ENCODE results near the gene FCAMR.

The FCAMR gene

DNA sequence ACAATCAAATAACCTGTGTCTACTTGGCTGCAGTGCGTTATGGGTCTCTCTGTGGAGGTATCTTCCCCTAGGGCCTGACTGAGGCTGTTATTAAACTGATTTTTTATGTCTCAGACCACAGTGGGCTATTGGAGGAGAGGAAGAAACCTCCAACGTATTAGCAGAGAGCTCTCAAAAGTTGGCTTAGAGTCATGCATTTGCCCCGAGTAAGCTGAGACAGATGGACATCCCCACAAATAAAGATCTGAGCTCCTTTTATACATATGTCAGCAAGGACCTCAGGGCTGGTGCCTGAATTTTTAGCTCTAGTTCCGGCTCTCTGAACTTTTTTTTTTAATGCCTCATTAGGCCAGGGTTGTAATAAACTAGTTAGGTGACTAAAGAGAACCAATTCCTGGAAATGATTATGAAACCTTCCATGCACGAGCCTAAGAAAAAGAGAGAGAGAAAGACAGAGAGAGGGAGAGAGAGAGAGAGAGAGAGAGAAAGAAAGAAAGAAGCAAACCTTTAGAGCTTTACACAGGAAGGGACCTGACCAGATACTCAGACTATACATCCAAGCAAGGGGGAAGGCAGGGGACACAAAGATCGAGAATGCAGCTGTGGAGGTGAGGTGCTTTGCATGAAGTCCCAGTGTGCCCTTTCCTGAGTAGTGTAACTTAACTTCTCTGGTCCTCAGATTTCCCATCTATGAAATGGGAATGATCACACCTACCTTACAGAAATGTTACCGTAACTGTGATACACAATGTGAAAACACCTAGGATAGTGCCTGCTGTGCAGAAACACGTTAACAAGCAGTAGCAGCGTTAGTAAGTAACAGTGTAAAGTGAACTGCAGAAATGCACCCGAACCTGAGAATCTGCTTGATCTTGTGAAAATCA is 15.6 kb downstream of the FCAMR start:
- Histone ChIP-seq H3K56ac (ENCODE audit: low read length) (no peak overlapping the region), H3K4ac (ENCODE audit: low read depth, low read length) (no peak overlapping the region), H3K27ac (ENCODE audit: low read depth, low read length) (no peak overlapping the region), H3K27me3 (ENCODE audit: insufficient read depth, low read length, poor library complexity) (no peaks in the 10 kb centered on the region), H2BK120ac (ENCODE audit: low read depth, low read length) (no peak overlapping the region), H2BK5ac (ENCODE audit: low read length) (no peak overlapping the region), H3K4me3 (ENCODE audit: low read length) (no peak overlapping the region), H2AK5ac (ENCODE audit: low read length) (no peak overlapping the region), H3K23ac (ENCODE audit: low read length) (no peak overlapping the region), H3K18ac (ENCODE audit: low read length) (no peak overlapping the region), H3K79me1 (ENCODE audit: low read length) (no peaks in the 10 kb centered on the region), H3K4me2 (ENCODE audit: low read length) (no peak overlapping the region), H3K79me2 (ENCODE audit: control insufficient read depth, insufficient read depth, low read length) (no peaks in the 10 kb centered on the region), H4K8ac (ENCODE audit: low read depth, low read length) (no peak overlapping the region), H3K4me1 (ENCODE audit: control insufficient read depth, low read depth, low read length) (no peaks in the 10 kb centered on the region), H2BK15ac (replicated peaks; ENCODE audit: low read depth) (no peak overlapping the region), H3K36me3 (ENCODE audit: control insufficient read depth, insufficient read depth, low read length) (no peaks in the 10 kb centered on the region), H3K9ac (ENCODE audit: low read length) (no peak overlapping the region), H4K5ac (ENCODE audit: low read length) (no peak overlapping the region)
- WGBS (ENCODE audit: extremely low coverage, insufficient coverage, low lambda C conversion rate), result no CpG with 5 or more reads among the region's 10 CpGs
- no peak for DNase-seq

DNA sequence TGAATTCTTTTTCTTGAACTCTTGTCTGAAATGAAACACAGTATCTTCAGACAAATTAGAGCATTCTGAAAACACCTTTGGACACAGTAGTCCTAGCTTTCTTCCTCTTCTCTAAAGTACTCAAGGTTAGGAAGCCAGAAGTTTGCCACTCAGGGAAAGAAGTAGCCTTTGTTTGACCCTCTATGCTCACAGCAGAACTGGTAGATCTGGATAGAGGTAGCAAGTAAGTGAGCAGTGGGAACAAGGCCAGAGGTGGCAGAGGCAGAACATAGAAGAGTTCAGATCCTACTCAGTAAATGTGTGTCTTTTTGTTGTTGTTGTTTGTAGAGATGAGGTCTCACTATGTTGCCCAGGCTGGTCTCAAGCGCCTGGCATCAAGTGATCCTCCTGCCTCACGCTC is 16.6 kb downstream of the FCAMR start:
- Histone ChIP-seq H3K36me3 (ENCODE audit: control insufficient read depth, insufficient read depth, low read length) (no peaks in the 10 kb centered on the region), H3K27ac (ENCODE audit: low read depth, low read length) (no peak overlapping the region), H3K56ac (ENCODE audit: low read length) (no peak overlapping the region), H4K8ac (ENCODE audit: low read depth, low read length) (no peak overlapping the region), H2BK120ac (ENCODE audit: low read depth, low read length) (no peak overlapping the region), H3K4me1 (ENCODE audit: control insufficient read depth, low read depth, low read length) (no peaks in the 10 kb centered on the region), H2AK5ac (ENCODE audit: low read length) (no peak overlapping the region), H3K4me3 (ENCODE audit: low read length) (no peak overlapping the region), H3K18ac (ENCODE audit: low read length) (no peak overlapping the region), H4K5ac (ENCODE audit: low read length) (no peak overlapping the region), H3K23ac (ENCODE audit: low read length) (no peak overlapping the region), H3K79me2 (ENCODE audit: control insufficient read depth, insufficient read depth, low read length) (no peaks in the 10 kb centered on the region), H3K9ac (ENCODE audit: low read length) (no peak overlapping the region), H3K27me3 (ENCODE audit: insufficient read depth, low read length, poor library complexity) (no peaks in the 10 kb centered on the region), H2BK5ac (ENCODE audit: low read length) (no peak overlapping the region), H3K4ac (ENCODE audit: low read depth, low read length) (no peak overlapping the region), H2BK15ac (replicated peaks; ENCODE audit: low read depth) (no peak overlapping the region), H3K79me1 (ENCODE audit: low read length) (no peaks in the 10 kb centered on the region), H3K4me2 (ENCODE audit: low read length) (no peak overlapping the region)
- WGBS (ENCODE audit: extremely low coverage, insufficient coverage, low lambda C conversion rate), result no CpG with 5 or more reads among the region's 2 CpGs
- DNase-seq, result no peak

DNA sequence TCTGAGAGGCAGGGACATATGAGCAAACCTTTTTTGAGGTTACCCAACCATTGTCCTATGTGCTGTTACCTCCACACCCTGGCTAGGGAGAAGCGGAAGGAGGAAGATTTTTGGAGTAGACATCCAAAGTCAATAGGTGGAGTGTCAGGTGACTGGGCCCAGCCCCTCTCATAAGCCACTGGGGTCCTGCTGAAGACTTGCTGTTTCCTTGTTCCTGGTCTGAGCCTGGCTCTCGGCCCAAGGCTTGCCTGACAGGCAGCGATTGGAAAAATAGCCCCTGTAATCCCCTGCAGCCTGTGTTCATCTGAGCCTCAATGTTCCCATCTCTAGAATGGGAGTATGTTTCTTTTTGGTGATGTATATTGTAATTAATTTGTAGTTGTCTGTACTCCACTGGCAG is 17.1 kb downstream of the FCAMR start:
- Histone ChIP-seq H3K4ac (ENCODE audit: low read depth, low read length) (no peak overlapping the region), H2BK5ac (ENCODE audit: low read length) (no peak overlapping the region), H3K56ac (ENCODE audit: low read length) (no peak overlapping the region), H3K27me3 (ENCODE audit: insufficient read depth, low read length, poor library complexity) (no peaks in the 10 kb centered on the region), H3K4me3 (ENCODE audit: low read length) (no peak overlapping the region), H3K23ac (ENCODE audit: low read length) (no peak overlapping the region), H3K9ac (ENCODE audit: low read length) (no peak overlapping the region), H3K79me1 (ENCODE audit: low read length) (no peaks in the 10 kb centered on the region), H3K4me2 (ENCODE audit: low read length) (no peak overlapping the region), H4K5ac (ENCODE audit: low read length) (no peak overlapping the region), H3K27ac (ENCODE audit: low read depth, low read length) (no peak overlapping the region), H3K4me1 (ENCODE audit: control insufficient read depth, low read depth, low read length) (no peaks in the 10 kb centered on the region), H4K8ac (ENCODE audit: low read depth, low read length) (no peak overlapping the region), H3K36me3 (ENCODE audit: control insufficient read depth, insufficient read depth, low read length) (no peaks in the 10 kb centered on the region), H2BK15ac (replicated peaks; ENCODE audit: low read depth) (no peak overlapping the region), H3K18ac (ENCODE audit: low read length) (no peak overlapping the region), H2AK5ac (ENCODE audit: low read length) (no peak overlapping the region), H3K79me2 (ENCODE audit: control insufficient read depth, insufficient read depth, low read length) (no peaks in the 10 kb centered on the region), H2BK120ac (ENCODE audit: low read depth, low read length) (no peak overlapping the region)
- no CpG with 5 or more reads among the region's 3 CpGs for WGBS (ENCODE audit: extremely low coverage, insufficient coverage, low lambda C conversion rate)
- DNase-seq, result no peak

DNA sequence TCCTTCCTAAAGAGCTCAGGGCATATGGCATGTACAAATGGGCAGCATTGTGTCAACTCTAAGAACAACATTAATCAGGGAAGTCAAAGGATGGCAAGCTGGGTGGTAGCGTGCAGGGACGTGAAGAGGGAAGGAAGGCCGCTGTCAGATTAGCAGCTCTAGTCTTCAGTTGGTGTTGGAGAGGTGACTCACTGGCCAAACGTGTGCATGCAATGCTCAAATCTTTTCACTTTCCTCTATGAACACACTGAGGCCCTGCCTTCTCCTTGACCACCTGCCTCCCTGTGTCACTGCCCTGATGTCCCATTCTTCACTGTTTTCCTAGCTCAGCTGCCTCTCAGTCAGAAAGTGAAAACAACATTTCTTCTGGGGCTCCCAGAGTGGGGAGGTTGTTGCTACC is 18.1 kb downstream of the FCAMR start:
- Histone ChIP-seq H3K56ac (ENCODE audit: low read length) (no peak overlapping the region), H2BK120ac (ENCODE audit: low read depth, low read length) (no peak overlapping the region), H3K23ac (ENCODE audit: low read length) (no peak overlapping the region), H4K5ac (ENCODE audit: low read length) (no peak overlapping the region), H3K36me3 (ENCODE audit: control insufficient read depth, insufficient read depth, low read length) (no peaks in the 10 kb centered on the region), H3K27ac (ENCODE audit: low read depth, low read length) (no peak overlapping the region), H4K8ac (ENCODE audit: low read depth, low read length) (no peak overlapping the region), H3K27me3 (ENCODE audit: insufficient read depth, low read length, poor library complexity) (no peaks in the 10 kb centered on the region), H2BK15ac (replicated peaks; ENCODE audit: low read depth) (no peak overlapping the region), H3K9ac (ENCODE audit: low read length) (no peak overlapping the region), H2AK5ac (ENCODE audit: low read length) (no peak overlapping the region), H3K79me1 (ENCODE audit: low read length) (no peaks in the 10 kb centered on the region), H3K4me2 (ENCODE audit: low read length) (no peak overlapping the region), H2BK5ac (ENCODE audit: low read length) (no peak overlapping the region), H3K79me2 (ENCODE audit: control insufficient read depth, insufficient read depth, low read length) (no peaks in the 10 kb centered on the region), H3K4me1 (ENCODE audit: control insufficient read depth, low read depth, low read length) (no peaks in the 10 kb centered on the region), H3K4ac (ENCODE audit: low read depth, low read length) (no peak overlapping the region), H3K4me3 (ENCODE audit: low read length) (no peak overlapping the region), H3K18ac (ENCODE audit: low read length) (no peak overlapping the region)
- no CpG with 5 or more reads among the region's 4 CpGs for WGBS (ENCODE audit: extremely low coverage, insufficient coverage, low lambda C conversion rate)
- DNase-seq, result no peak

DNA sequence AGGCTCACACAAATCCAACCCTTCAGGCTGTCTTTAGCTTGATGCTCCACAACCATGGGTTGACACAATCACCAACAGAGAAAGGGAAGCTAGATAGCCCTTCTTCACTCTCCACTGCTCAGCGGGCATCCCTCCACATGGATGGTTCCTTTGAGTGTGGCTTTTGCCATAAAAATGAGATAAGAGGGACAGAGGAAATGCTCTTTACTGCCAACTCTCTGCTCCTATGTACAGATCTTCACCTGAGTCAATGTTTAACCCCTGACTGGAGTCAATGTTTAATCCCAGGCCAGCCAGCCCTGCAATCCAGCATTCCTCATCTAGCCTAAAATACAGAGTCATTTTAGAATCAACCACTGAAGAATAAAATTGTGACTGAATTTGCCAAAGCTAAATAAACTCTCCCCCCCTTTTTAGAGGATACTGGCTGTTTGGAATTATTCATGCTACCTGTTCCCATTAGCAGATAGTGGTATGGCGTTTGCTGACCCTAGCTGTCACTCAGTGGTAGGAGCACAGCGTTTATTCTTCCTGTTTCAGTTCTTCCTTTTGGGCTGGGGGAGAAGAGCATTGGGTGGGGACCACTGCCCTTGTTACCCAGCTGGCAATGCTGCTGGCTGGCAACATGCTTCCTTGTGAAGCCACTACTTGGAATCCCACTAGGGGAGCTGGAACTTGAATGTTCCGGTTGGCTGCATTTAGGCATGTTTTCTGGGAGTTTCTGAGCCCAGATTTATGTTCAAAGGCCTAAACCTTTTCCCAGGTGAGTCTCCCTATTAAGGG is 18.8 kb downstream of the FCAMR start:
- no peak overlapping the region for H2AK5ac ChIP-seq (ENCODE audit: low read length)
- no peak overlapping the region for H3K4me2 ChIP-seq (ENCODE audit: low read length)
- H3K18ac ChIP-seq (ENCODE audit: low read length), result no peak overlapping the region
- WGBS (ENCODE audit: extremely low coverage, insufficient coverage, low lambda C conversion rate), result no CpG with 5 or more reads among the region's 4 CpGs
- H3K27ac ChIP-seq (ENCODE audit: low read depth, low read length), result no peak overlapping the region
- H4K8ac ChIP-seq (ENCODE audit: low read depth, low read length), result no peak overlapping the region
- H3K4me1 ChIP-seq (ENCODE audit: control insufficient read depth, low read depth, low read length), result no peaks in the 10 kb centered on the region
- no peak overlapping the region for H3K4me3 ChIP-seq (ENCODE audit: low read length)
- H3K79me2 ChIP-seq (ENCODE audit: control insufficient read depth, insufficient read depth, low read length), result no peaks in the 10 kb centered on the region
- H2BK15ac ChIP-seq (replicated peaks; ENCODE audit: low read depth), result no peak overlapping the region
- no peak overlapping the region for H2BK5ac ChIP-seq (ENCODE audit: low read length)
- no peak overlapping the region for H3K9ac ChIP-seq (ENCODE audit: low read length)
- no peaks in the 10 kb centered on the region for H3K79me1 ChIP-seq (ENCODE audit: low read length)
- DNase-seq, result no peak
- H2BK120ac ChIP-seq (ENCODE audit: low read depth, low read length), result no peak overlapping the region
- no peak overlapping the region for H4K5ac ChIP-seq (ENCODE audit: low read length)
- no peaks in the 10 kb centered on the region for H3K27me3 ChIP-seq (ENCODE audit: insufficient read depth, low read length, poor library complexity)
- no peak overlapping the region for H3K56ac ChIP-seq (ENCODE audit: low read length)
- no peak overlapping the region for H3K4ac ChIP-seq (ENCODE audit: low read depth, low read length)
- no peaks in the 10 kb centered on the region for H3K36me3 ChIP-seq (ENCODE audit: control insufficient read depth, insufficient read depth, low read length)
- H3K23ac ChIP-seq (ENCODE audit: low read length), result no peak overlapping the region

All from mesendoderm (in vitro differentiated cells).